Suprapubic skin (tissue), 4 donors: Measurements from ENCODE around the gene ERCC6L. TPM values are rescaled to one million over a fixed set of nuclear protein-coding genes. Genes with fewer than 3 reads are reported as not detected.
A peak's percentile ranks its signal among the peaks of the same experiment; 100 is the strongest.
"Not testable (repeated sequence)": the region's sequence is repeated elsewhere in the genome, so short reads cannot be mapped to it uniquely, and the experiment has no call there.

Experiments
- DNase-seq, 2 donors: peaks; one replicate each; pipeline ENCODE4 v3.0.0-alpha.2; 2019; ENCODE audit warnings: low spot score in 2 of 2
- H3K27ac ChIP-seq: fragments of 200-600 bp; sonication (generic); one replicate; pipeline ENCODE4 v1.5.1; 2019
- H3K27me3 ChIP-seq: fragments of 200-600 bp; sonication (generic); one replicate; pipeline ENCODE4 v1.5.1; 2019
- H3K36me3 ChIP-seq: fragments of 200-600 bp; sonication (generic); one replicate; pipeline ENCODE4 v1.5.1; 2019
- H3K4me1 ChIP-seq: fragments of 200-600 bp; sonication (generic); one replicate; pipeline ENCODE4 v1.5.1; 2019
- H3K4me3 ChIP-seq: fragments of 200-600 bp; sonication (generic); one replicate; pipeline ENCODE4 v1.5.1; 2019; ENCODE audit warnings: mild to moderate bottlenecking
- H3K9me3 ChIP-seq: fragments of 200-600 bp; sonication (generic); one replicate; pipeline ENCODE4 v1.5.1; 2019
- EP300 ChIP-seq: sonication (generic); formaldehyde crosslinking; IDR thresholded peaks from one replicate; pipeline ENCODE4 v1.6.1; 2017; ENCODE audit warnings: antibody characterized with exemption
- POLR2A ChIP-seq, 2 donors: fragments of 450-650 bp; IDR thresholded peaks; one replicate each; pipeline ENCODE4 v1.6.1; 2017; ENCODE audit warnings: antibody characterized with exemption in 2 of 2, mild to moderate bottlenecking in 2 of 2, moderate library complexity in 2 of 2
- POLR2AphosphoS5 ChIP-seq, 3 donors: sonication (generic); formaldehyde crosslinking; IDR thresholded peaks; one replicate each; pipeline ENCODE4 v1.6.1; 2017; ENCODE audit warnings: antibody characterized with exemption in 3 of 3
- WGBS: methylation state at CpG from one replicate; pipeline ENCODE4 v1.1.5; 2018; 5-methylcytosine and 5-hydroxymethylcytosine counted together
- total RNA-seq, 4 donors: library from RNA; depleted of rRNA; stranded (reverse); fragments of >200 nt; gene quantifications; one replicate each; pipeline ENCODE4 v1.1.0, GENCODE V29; 2016
- TF ChIP-seq, protein P1 (sequence below), 2 donors: fragments of 200-600 bp in 1 of 2; fragments of 450-650 bp in 1 of 2; sonication (generic) in 1 of 2; IDR thresholded peaks; one replicate each; pipeline ENCODE4 v1.5.1; 2016 to 2019; ENCODE audit warnings: antibody characterized with exemption in 2 of 2, mild to moderate bottlenecking in 1 of 2, moderate library complexity in 1 of 2

Gene ERCC6L
- total RNA-seq, 4 donors from 2014 or later = 0.30 to 0.68 (median 0.41) TPM

DNA sequence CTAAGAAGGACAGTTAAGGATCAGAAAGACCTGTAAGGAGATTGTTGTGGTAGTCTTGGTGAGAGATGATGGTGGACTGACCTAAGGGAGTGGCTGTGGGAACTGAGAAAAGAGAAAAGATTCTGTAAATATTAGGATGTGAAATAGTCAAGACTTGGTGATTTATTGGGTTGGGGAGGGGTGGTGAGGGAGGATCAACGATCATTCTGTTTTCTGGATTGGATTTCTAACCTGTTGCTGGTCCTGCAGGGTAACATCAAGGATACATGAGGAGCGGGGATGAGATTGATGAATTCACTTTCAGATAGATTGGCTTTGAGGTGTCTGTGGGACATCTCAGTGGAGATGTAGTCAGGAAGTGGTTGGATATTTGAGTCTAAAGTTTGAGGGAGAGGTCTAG, 55.9 kb downstream of the ERCC6L start:
- no peaks in the 10 kb centered on the region for H3K27me3 ChIP-seq
- H3K9me3 ChIP-seq = no peaks in the 10 kb centered on the region
- H3K4me1 ChIP-seq = peaks cover 8% of the 10 kb centered on the region
- TF ChIP-seq, protein P1, sequence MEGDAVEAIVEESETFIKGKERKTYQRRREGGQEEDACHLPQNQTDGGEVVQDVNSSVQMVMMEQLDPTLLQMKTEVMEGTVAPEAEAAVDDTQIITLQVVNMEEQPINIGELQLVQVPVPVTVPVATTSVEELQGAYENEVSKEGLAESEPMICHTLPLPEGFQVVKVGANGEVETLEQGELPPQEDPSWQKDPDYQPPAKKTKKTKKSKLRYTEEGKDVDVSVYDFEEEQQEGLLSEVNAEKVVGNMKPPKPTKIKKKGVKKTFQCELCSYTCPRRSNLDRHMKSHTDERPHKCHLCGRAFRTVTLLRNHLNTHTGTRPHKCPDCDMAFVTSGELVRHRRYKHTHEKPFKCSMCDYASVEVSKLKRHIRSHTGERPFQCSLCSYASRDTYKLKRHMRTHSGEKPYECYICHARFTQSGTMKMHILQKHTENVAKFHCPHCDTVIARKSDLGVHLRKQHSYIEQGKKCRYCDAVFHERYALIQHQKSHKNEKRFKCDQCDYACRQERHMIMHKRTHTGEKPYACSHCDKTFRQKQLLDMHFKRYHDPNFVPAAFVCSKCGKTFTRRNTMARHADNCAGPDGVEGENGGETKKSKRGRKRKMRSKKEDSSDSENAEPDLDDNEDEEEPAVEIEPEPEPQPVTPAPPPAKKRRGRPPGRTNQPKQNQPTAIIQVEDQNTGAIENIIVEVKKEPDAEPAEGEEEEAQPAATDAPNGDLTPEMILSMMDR (IDR thresholded peaks at IDR 0.05) = no peak
- no peak for TF ChIP-seq POLR2AphosphoS5 (IDR thresholded peaks at IDR 0.05)
- no peak for TF ChIP-seq EP300
- TF ChIP-seq POLR2A (IDR thresholded peaks at IDR 0.05) = no peak
- peak overlapping the region; percentile 65 for H3K4me3 ChIP-seq
- no peak overlapping the region for H3K27ac ChIP-seq
- DNase-seq = no peak
- 87% methylated on average over 2 of the region's 2 CpGs for WGBS
- peaks cover 8% of the 10 kb centered on the region for H3K36me3 ChIP-seq

DNA sequence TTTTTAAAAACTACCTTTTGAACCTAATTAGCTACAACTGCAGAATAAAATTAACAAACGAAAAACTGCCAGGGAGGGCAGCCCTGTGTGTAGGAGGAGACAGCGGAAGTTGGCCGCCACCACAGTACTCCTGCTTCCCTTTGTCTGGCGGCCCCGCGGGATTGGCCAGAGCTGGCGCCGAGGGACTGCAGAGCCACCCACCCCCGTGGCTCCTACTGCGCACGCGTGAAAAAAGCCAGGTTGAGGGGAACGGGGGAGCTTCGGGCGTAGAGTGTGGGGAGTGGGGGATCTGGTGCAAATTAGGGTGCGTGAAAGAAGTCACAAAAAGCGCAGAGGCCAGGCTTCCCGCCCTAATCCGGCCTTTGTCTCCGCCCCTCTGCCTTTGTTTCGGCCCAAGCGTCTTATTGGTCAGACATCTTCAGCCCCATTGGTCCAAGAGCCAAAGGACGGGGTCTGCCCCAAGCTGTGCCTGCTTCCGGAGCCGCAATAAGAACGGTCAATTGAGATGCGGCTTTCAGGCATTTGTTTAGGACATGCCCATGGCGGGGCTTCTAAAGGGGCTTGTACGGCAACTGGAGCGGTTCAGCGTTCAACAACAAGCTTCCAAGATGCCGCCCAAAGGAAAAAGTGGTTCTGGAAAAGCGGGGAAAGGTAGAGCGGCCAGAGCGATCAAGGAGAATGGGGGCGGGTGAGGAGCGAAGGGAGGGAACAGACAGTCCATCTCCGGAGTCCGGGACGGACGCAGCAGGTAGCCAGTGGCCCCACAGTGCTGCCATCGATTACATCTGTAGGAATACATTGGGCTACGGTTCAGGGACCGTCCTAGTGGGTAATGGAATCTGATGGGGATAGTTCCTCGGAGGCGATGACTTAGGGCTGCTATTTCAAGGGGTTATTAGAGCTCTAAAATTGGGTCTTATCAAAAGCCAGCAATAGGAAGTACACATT, 57.4 kb downstream of the ERCC6L start, which contains the start of gene PIN4:
Gene PIN4 (plus strand): TSS at position 580 of the 948 bp plus-strand sequence. CDS start 29 bp downstream, at position 609.
- DNase-seq = peak; percentile 91
- TF ChIP-seq EP300 (no peak), POLR2A (IDR thresholded peaks at IDR 0.05) (no peak)
- TF ChIP-seq, protein P1 (IDR thresholded peaks at IDR 0.05) = no peak
- Histone ChIP-seq H3K27ac (peak within 1 kb of the TSS; percentile 85), H3K4me3 (peak within 1 kb of the TSS; percentile 65), H3K4me1 (peaks cover 8% of the 10 kb centered on the region), H3K27me3 (no peaks in the 10 kb centered on the region), H3K9me3 (no peaks in the 10 kb centered on the region), H3K36me3 (no peaks in the 10 kb centered on the region)
- 24% methylated on average over 46 of the region's 46 CpGs for WGBS

DNA sequence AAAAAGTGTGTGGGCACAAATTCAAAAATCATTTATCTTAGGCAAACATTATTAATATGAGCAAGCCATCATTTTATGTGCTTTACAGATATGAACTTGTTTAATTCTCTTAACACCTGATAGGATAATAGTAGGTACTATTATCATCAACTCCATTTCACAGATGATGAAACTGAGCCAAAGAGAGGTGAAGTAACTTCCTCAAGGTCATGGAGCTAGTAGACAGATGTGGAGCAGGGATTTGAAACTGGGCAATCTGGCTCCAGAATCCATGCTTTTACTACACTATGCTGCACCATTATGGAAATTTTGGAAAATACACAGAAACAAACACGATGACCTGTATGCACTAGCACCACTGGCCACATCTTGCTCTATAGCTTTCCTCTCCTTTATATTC, 58.3 kb downstream of the ERCC6L start:
- Histone ChIP-seq H3K4me3 (peak overlapping the region; percentile 65), H3K27ac (peak overlapping the region; percentile 85)
- WGBS = 50% methylated on average over 1 of the region's 1 CpG

GRCh38 chrX:72176981-72177380, 61.8 kb downstream of the ERCC6L start:
- TF ChIP-seq POLR2A (IDR thresholded peaks at IDR 0.05) = no peak
- no peak for TF ChIP-seq EP300
- TF ChIP-seq, protein P1 (IDR thresholded peaks at IDR 0.05) = no peak
- TF ChIP-seq POLR2AphosphoS5 (IDR thresholded peaks at IDR 0.05) = no peak
- H3K27ac ChIP-seq = no peak overlapping the region
- H3K36me3 ChIP-seq = no peaks in the 10 kb centered on the region
- H3K4me1 ChIP-seq = no peaks in the 10 kb centered on the region
- no peaks in the 10 kb centered on the region for H3K9me3 ChIP-seq
- DNase-seq = no peak
- 56% methylated on average over 2 of the region's 2 CpGs for WGBS
- H3K4me3 ChIP-seq = no peak overlapping the region
- H3K27me3 ChIP-seq = no peaks in the 10 kb centered on the region

More for the DNA sequence above, 58.3 kb downstream of the ERCC6L start:
- no peaks in the 10 kb centered on the region for H3K9me3 ChIP-seq
- no peaks in the 10 kb centered on the region for H3K36me3 ChIP-seq
- TF ChIP-seq, protein P1 (IDR thresholded peaks at IDR 0.05) = no peak
- TF ChIP-seq POLR2AphosphoS5 (IDR thresholded peaks at IDR 0.05) (no peak), EP300 (no peak), POLR2A (IDR thresholded peaks at IDR 0.05) (no peak)
- DNase-seq = no peak
- H3K27me3 ChIP-seq = no peaks in the 10 kb centered on the region
- peaks cover 8% of the 10 kb centered on the region for H3K4me1 ChIP-seq

DNA sequence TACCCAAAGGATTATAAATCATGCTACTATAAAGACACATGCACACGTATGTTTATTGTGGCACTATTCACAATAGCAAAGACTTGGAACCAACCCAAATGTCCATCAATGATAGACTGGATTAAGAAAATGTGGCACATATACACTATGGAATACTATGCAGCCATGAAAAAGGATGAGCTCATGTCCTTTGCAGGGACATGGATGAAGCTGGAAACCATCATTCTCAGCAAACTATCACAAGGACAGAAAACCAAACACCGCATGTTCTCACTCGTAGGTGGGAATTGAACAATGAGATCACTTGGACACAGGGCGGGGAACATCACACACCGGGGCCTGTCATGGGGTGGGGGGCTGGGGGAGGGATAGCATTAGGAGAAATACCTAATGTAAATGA, 62.5 kb downstream of the ERCC6L start:
- not testable (repeated sequence) for H3K27me3 ChIP-seq, H3K36me3 ChIP-seq, H3K4me1 ChIP-seq, DNase-seq, H3K9me3 ChIP-seq, H3K4me3 ChIP-seq, H3K27ac ChIP-seq
- 79% methylated on average over 5 of the region's 5 CpGs for WGBS
